ENCODE data around the gene CDH23. TPM values are rescaled to one million over a fixed set of nuclear protein-coding genes. Genes with fewer than 3 reads are reported as not detected.

The CDH23 gene
- total and polyA plus RNA-seq, 2 donors (not counting 1 experiment from before 2014, with no cell fraction given): 0.01 to 0.17 TPM

DNA sequence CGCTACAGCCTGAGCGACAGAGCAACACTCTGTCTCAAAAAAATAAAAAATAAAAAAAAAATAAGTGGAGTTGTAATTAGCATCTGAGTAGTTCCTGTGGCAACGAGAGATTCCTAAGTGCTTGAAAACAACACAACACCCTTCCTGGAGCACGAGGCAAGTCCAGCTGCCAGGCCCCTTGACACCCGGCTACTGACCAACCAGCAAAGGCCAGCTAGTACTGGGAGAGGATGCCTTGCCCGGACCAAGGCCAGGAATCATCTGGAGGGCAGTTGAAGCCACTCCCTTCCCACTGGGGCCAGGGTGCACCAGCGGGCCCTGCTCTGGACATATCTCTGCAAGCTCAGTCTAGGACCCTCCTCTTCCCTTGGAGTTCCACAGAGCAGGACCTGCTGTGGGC lies 322.3 kb downstream of the CDH23 start:
- Histone ChIP-seq H3K27ac (ENCODE audit: insufficient read depth, low read length) (no peak overlapping the region), H4K20me1 (ENCODE audit: control insufficient read depth, extremely low read depth, insufficient read depth, low read length) (no peaks in the 10 kb centered on the region), H3K4me2 (ENCODE audit: extremely low read depth, insufficient read depth, low read length) (no peak overlapping the region), H3K9ac (ENCODE audit: insufficient read depth, low read length) (no peak overlapping the region), H3K4me3 (replicated peaks in 1 of 4; ENCODE audit: control extremely low read depth in 1 of 4, insufficient read depth in 1 of 4, low read depth in 3 of 4, low read length in 4 of 4) (no peak overlapping the region), H3K79me2 (ENCODE audit: control insufficient read depth, insufficient read depth, low read length) (no peaks in the 10 kb centered on the region), H3K27me3 (ENCODE audit: control insufficient read depth, insufficient read depth, low read length) (peaks cover 3% of the 10 kb centered on the region), H3K9me3 (ENCODE audit: control insufficient read depth, insufficient read depth, low read depth, low read length) (no peaks in the 10 kb centered on the region), H3K36me3 (ENCODE audit: control insufficient read depth, insufficient read depth, low read length) (no peaks in the 10 kb centered on the region), H3K4me1 (ENCODE audit: control insufficient read depth, extremely low read depth, insufficient read depth, low read length) (peaks cover 6% of the 10 kb centered on the region), H2AFZ (ENCODE audit: low read length) (no peak overlapping the region)
- no peak for TF ChIP-seq EZH2 (IDR thresholded peaks at IDR 0.05; ENCODE audit: low read length, missing control alignments)
- TF ChIP-seq, protein P1, sequence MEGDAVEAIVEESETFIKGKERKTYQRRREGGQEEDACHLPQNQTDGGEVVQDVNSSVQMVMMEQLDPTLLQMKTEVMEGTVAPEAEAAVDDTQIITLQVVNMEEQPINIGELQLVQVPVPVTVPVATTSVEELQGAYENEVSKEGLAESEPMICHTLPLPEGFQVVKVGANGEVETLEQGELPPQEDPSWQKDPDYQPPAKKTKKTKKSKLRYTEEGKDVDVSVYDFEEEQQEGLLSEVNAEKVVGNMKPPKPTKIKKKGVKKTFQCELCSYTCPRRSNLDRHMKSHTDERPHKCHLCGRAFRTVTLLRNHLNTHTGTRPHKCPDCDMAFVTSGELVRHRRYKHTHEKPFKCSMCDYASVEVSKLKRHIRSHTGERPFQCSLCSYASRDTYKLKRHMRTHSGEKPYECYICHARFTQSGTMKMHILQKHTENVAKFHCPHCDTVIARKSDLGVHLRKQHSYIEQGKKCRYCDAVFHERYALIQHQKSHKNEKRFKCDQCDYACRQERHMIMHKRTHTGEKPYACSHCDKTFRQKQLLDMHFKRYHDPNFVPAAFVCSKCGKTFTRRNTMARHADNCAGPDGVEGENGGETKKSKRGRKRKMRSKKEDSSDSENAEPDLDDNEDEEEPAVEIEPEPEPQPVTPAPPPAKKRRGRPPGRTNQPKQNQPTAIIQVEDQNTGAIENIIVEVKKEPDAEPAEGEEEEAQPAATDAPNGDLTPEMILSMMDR (conservative IDR thresholded peaks at IDR 0.05 in 1 of 2, IDR thresholded peaks at IDR 0.05 in 1 of 2; ENCODE audit: low read depth in 1 of 2, low read length in 2 of 2): no peak
- DNase-seq (ENCODE audit: low read depth in 2 of 2): no peak

DNA sequence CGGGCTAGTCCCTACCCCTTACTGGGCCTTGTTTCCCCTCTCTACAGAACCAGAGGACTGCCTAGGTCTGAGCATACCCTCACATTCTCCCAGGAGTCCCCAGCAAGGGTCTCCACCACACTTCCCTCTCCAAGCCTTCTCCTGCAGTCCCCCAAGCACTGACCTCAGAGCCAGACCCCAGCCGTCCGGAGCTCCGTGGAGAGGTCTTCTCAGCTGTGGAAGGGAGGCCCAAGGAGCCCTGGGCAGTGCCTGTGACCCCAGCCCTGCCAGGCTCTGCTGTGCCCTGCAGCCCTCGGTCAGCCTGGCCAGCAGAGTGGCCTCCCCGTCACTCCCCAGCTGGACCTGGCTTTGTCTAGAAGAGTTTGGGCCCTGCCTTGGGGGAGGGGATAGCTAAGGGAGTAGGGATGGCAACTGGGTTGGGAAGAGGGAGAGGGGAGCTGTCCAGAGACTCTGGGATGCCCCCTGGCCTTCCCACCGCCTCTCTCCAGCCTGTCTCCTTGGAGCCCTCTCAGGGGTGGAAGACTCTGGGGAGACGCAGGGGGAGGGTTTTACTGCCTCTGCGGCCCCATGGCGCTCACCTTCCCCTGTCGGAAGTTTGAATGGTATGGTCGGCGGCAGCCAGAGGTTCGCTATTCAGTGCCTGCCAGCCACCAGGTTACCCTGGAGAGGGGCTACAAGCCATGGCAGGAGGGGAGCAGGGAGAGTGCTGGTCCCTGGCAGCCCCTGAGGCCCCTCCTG lies 322.9 kb downstream of the CDH23 start, which contains the start of gene C10orf105:
Gene C10orf105, minus strand, starts transcription at position 315 of the 738 bp plus-strand sequence. CDS start 3,441 bp downstream, outside the sequence.
- no peak for DNase-seq (ENCODE audit: low read depth in 2 of 2)
- no peak within 1 kb of the TSS for H3K4me2 ChIP-seq (ENCODE audit: extremely low read depth, insufficient read depth, low read length)
- no peak within 1 kb of the TSS for H2AFZ ChIP-seq (ENCODE audit: low read length)

DNA sequence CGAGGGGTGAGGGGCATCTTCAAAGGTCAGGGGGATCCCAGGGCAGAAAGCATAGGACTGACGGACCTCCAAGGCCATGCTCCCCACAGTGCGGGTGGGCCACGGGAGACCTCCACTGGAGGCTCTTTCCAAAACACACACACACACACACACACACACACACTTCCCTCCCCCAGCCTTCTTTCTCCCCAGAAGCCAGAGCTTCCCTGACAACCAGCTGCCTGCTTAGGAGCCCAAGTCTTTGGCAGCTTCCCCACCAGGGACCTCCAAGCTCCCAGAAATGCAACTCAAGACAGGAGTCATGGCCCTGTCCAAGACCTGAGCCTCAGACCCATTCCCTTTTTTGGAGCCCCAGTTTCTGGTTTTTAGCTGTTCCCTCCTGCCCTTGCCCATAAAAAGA lies 323.6 kb downstream of the CDH23 start:
- H3K36me3 ChIP-seq (ENCODE audit: control insufficient read depth, insufficient read depth, low read length): no peaks in the 10 kb centered on the region
- H3K79me2 ChIP-seq (ENCODE audit: control insufficient read depth, insufficient read depth, low read length): no peaks in the 10 kb centered on the region
- no peak overlapping the region for H3K4me3 ChIP-seq (replicated peaks in 1 of 4; ENCODE audit: control extremely low read depth in 1 of 4, insufficient read depth in 1 of 4, low read depth in 3 of 4, low read length in 4 of 4)
- DNase-seq (ENCODE audit: low read depth in 2 of 2): no peak
- TF ChIP-seq, protein P1 (conservative IDR thresholded peaks at IDR 0.05 in 1 of 2, IDR thresholded peaks at IDR 0.05 in 1 of 2; ENCODE audit: low read depth in 1 of 2, low read length in 2 of 2): no peak
- no peak for TF ChIP-seq EZH2 (IDR thresholded peaks at IDR 0.05; ENCODE audit: low read length, missing control alignments)
- peaks cover 3% of the 10 kb centered on the region for H3K27me3 ChIP-seq (ENCODE audit: control insufficient read depth, insufficient read depth, low read length)
- H2AFZ ChIP-seq (ENCODE audit: low read length): no peak overlapping the region
- no peak overlapping the region for H3K4me2 ChIP-seq (ENCODE audit: extremely low read depth, insufficient read depth, low read length)
- H3K4me1 ChIP-seq (ENCODE audit: control insufficient read depth, extremely low read depth, insufficient read depth, low read length): no peaks in the 10 kb centered on the region
- H4K20me1 ChIP-seq (ENCODE audit: control insufficient read depth, extremely low read depth, insufficient read depth, low read length): no peaks in the 10 kb centered on the region
- H3K27ac ChIP-seq (ENCODE audit: insufficient read depth, low read length): no peak overlapping the region
- no peaks in the 10 kb centered on the region for H3K9me3 ChIP-seq (ENCODE audit: control insufficient read depth, insufficient read depth, low read depth, low read length)
- no peak overlapping the region for H3K9ac ChIP-seq (ENCODE audit: insufficient read depth, low read length)

More for the DNA sequence above, 322.9 kb downstream of the CDH23 start, which contains the start of gene C10orf105:
- Histone ChIP-seq H3K36me3 (ENCODE audit: control insufficient read depth, insufficient read depth, low read length) (no peaks in the 10 kb centered on the region), H3K27ac (ENCODE audit: insufficient read depth, low read length) (no peak within 1 kb of the TSS), H3K4me3 (replicated peaks in 1 of 4; ENCODE audit: control extremely low read depth in 1 of 4, insufficient read depth in 1 of 4, low read depth in 3 of 4, low read length in 4 of 4) (no peak within 1 kb of the TSS), H4K20me1 (ENCODE audit: control insufficient read depth, extremely low read depth, insufficient read depth, low read length) (no peaks in the 10 kb centered on the region), H3K9ac (ENCODE audit: insufficient read depth, low read length) (no peak within 1 kb of the TSS), H3K9me3 (ENCODE audit: control insufficient read depth, insufficient read depth, low read depth, low read length) (no peaks in the 10 kb centered on the region), H3K4me1 (ENCODE audit: control insufficient read depth, extremely low read depth, insufficient read depth, low read length) (no peaks in the 10 kb centered on the region), H3K27me3 (ENCODE audit: control insufficient read depth, insufficient read depth, low read length) (peaks cover 3% of the 10 kb centered on the region), H3K79me2 (ENCODE audit: control insufficient read depth, insufficient read depth, low read length) (no peaks in the 10 kb centered on the region)
- TF ChIP-seq, protein P1 (conservative IDR thresholded peaks at IDR 0.05 in 1 of 2, IDR thresholded peaks at IDR 0.05 in 1 of 2; ENCODE audit: low read depth in 1 of 2, low read length in 2 of 2): no peak
- no peak for TF ChIP-seq EZH2 (IDR thresholded peaks at IDR 0.05; ENCODE audit: low read length, missing control alignments)

Data from fibroblast of lung (primary cell).